ENCODE data around the gene CHCHD6. TPM values are rescaled to one million over a fixed set of nuclear protein-coding genes. Genes with fewer than 3 reads are reported as not detected.

Gene CHCHD6
- total RNA-seq, 2 donors from 2014 or later = 9.3 to 13.2 TPM

- Histone ChIP-seq H3K27ac (no peak overlapping the region), H3K9me3 (no peaks in the 10 kb centered on the region), H3K9ac (ENCODE audit: low read depth in 2 of 2, low read length in 2 of 2) (no peak overlapping the region), H3K4me1 (no peaks in the 10 kb centered on the region), H3K4me3 (no peak overlapping the region), H3K36me3 (no peaks in the 10 kb centered on the region), H3K27me3 (no peaks in the 10 kb centered on the region)
- TF ChIP-seq CTCF (IDR thresholded peaks at IDR 0.05) = no peak
- intact Hi-C loops (cut with DNase I) = no loop called here
- DNase-seq = no peak
These were observed 133.7 kb downstream of the CHCHD6 start for GRCh38 chr3:126837773-126838172.

DNA sequence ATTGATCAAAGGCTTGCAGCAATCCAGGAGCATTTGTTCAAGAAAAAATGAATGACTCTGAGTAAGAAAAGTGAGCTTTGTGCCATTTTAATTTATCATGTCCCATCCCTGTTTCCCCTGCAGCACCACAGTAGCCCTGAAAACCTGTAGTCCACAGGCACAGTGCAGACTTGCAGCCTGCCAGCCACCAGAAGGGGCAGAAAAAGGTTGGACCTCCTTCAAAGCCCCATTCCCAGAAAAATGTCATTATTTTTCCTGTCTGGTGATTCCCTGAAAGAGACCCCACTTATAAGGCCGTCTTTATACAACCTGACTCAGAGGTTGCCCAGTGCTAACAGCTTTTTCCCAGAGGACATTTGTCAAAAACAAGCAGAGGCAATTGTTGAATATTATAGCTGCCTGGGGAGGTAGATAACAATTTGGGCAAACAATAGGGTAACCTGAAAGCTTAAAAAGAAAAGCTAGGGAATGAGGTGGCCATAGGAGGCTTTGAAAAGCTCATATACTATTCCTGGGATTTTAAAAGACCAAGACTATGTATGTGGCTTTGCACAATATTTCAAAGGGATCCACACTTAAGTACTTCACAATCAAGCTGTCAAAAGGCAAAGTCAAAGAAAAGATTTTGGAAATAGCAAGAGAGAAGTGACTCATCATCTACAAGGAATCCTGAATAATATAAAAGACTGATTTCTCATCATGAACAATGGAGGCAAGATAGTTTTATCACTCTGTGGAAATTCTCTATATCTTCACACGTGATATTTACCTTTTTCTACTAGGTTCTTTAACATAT lies 142.1 kb downstream of the CHCHD6 start:
- no peaks in the 10 kb centered on the region for H3K36me3 ChIP-seq
- H3K4me1 ChIP-seq = no peaks in the 10 kb centered on the region
- H3K9ac ChIP-seq (ENCODE audit: low read depth in 2 of 2, low read length in 2 of 2) = no peak overlapping the region
- DNase-seq = no peak
- H3K9me3 ChIP-seq = no peaks in the 10 kb centered on the region
- intact Hi-C loops (cut with DNase I) = no loop called here
- H3K27ac ChIP-seq = no peak overlapping the region
- H3K4me3 ChIP-seq = no peak overlapping the region
- no peak for TF ChIP-seq CTCF (IDR thresholded peaks at IDR 0.05)
- no peaks in the 10 kb centered on the region for H3K27me3 ChIP-seq

- Histone ChIP-seq H3K36me3 (no peaks in the 10 kb centered on the region), H3K27ac (no peak overlapping the region), H3K4me1 (no peaks in the 10 kb centered on the region), H3K9ac (ENCODE audit: low read depth in 2 of 2, low read length in 2 of 2) (no peak overlapping the region), H3K9me3 (no peaks in the 10 kb centered on the region), H3K4me3 (no peak overlapping the region), H3K27me3 (no peaks in the 10 kb centered on the region)
- TF ChIP-seq CTCF (IDR thresholded peaks at IDR 0.05) = no peak
- intact Hi-C loops (cut with DNase I) = no loop called here
- DNase-seq = no peak
These were observed 143.0 kb downstream of the CHCHD6 start for GRCh38 chr3:126847061-126847460.

GRCh38 chr3:126848991-126849390 lies 145.0 kb downstream of the CHCHD6 start:
- intact Hi-C loops (cut with DNase I) = no loop called here
- Histone ChIP-seq H3K4me3 (no peak overlapping the region), H3K36me3 (no peaks in the 10 kb centered on the region), H3K4me1 (no peaks in the 10 kb centered on the region), H3K9me3 (no peaks in the 10 kb centered on the region), H3K27ac (no peak overlapping the region), H3K9ac (ENCODE audit: low read depth in 2 of 2, low read length in 2 of 2) (no peak overlapping the region), H3K27me3 (no peaks in the 10 kb centered on the region)
- TF ChIP-seq CTCF (IDR thresholded peaks at IDR 0.05) = no peak
- no peak for DNase-seq

DNA sequence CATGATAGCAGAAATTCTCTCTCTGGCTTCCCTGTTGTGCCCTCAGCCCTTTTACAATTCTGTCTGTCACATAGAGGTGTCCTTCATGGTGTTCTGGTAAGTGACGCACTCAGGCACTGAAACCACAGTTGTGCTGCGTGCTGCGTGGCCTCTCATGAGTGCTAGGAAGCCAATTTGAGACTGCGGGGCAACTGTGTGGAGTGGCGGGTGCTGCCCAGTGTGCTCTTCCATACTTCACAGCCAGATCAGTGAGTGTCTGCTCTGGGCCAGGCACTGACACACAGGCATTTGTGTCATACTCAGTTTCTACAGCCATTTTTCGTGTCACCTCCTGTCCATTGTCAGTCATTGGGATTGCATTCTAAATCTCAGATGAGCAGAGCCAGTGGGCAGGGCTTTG lies 145.7 kb downstream of the CHCHD6 start:
- H3K27me3 ChIP-seq = no peaks in the 10 kb centered on the region
- no peak overlapping the region for H3K9ac ChIP-seq (ENCODE audit: low read depth in 2 of 2, low read length in 2 of 2)
- H3K36me3 ChIP-seq = no peaks in the 10 kb centered on the region
- no peak overlapping the region for H3K27ac ChIP-seq
- H3K9me3 ChIP-seq = no peaks in the 10 kb centered on the region
- intact Hi-C loops (cut with DNase I) = no loop called here
- no peak for TF ChIP-seq CTCF (IDR thresholded peaks at IDR 0.05)
- H3K4me3 ChIP-seq = no peak overlapping the region
- DNase-seq = no peak
- H3K4me1 ChIP-seq = no peaks in the 10 kb centered on the region

Data from colonic mucosa (tissue), 4 donors.